SK-N-SH (cell line): ENCODE results near the gene AWAT2.

Source experiments
- CHD2 ChIP-seq: fragments of 150-350 bp; IDR thresholded peaks from 2 replicates; pipeline ENCODE4 v1.6.1; 2018; ENCODE audit warnings: low read length; ENCODE audit not compliant: partially characterized antibody
- ELF1 ChIP-seq: IDR thresholded peaks from 2 replicates; pipeline ENCODE4 v1.4.0; 2012
- RAD21 ChIP-seq: IDR thresholded peaks from 2 replicates; pipeline ENCODE4 v1.6.1; 2012; ENCODE audit warnings: mild to moderate bottlenecking, low read length
- RCOR1 ChIP-seq: fragments of 150-350 bp; IDR thresholded peaks from 2 replicates; pipeline ENCODE4 v1.6.1; 2017; ENCODE audit warnings: antibody characterized with exemption, low read length
- RFX5 ChIP-seq: IDR thresholded peaks from 2 replicates; pipeline ENCODE4 v1.6.1; 2012; ENCODE audit warnings: mild to moderate bottlenecking, improper control_type of control experiment, low read length
- YY1 ChIP-seq: IDR thresholded peaks from 2 replicates; pipeline ENCODE4 v1.4.0; 2012; ENCODE audit warnings: low read depth, mild to moderate bottlenecking
- TF ChIP-seq, protein P1 (sequence below): fragments of 200-600 bp; sonication (generic); IDR thresholded peaks from 2 replicates; pipeline ENCODE4 v1.6.1; 2017; ENCODE audit warnings: antibody characterized with exemption, mild to moderate bottlenecking, moderate library complexity
- TF ChIP-seq, protein P2 (sequence below): IDR thresholded peaks from 2 replicates; pipeline ENCODE4 v1.4.0; 2012; ENCODE audit warnings: low read depth, borderline replicate concordance
- TF ChIP-seq, protein P3 (sequence below): IDR thresholded peaks from 2 replicates; pipeline ENCODE4 v1.6.1; 2012; ENCODE audit warnings: mild to moderate bottlenecking, low read depth, low read length, moderate library complexity
- TF ChIP-seq, protein P4 (sequence below): fragments of 150-350 bp; IDR thresholded peaks from 2 replicates; pipeline ENCODE4 v1.6.1; 2016; ENCODE audit warnings: mild to moderate bottlenecking, low read depth, low read length
- TF ChIP-seq, protein P5 (sequence below): IDR thresholded peaks from 2 replicates; pipeline ENCODE4; 2012

DNA sequence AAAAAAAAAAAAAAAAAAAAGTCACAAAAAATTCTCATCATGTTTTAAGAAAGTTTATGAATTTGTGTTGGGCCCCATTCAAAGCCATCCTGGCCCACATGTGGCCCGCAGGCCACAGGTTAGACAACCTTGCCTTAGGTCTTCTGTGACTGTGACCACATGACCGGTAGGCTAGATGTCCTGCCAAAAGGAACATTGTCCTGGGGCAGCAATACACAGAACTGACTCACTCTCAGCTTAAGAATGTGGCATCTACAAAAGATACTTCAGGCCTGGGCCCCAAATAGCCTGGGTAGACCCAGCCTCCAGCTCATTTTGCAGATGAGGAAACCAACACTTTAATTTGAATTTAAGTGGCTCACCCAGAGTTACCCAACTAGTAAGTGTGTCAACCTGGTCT, 10.0 kb downstream of the AWAT2 start:
- TF ChIP-seq RCOR1, result no peak
- TF ChIP-seq, protein P1, sequence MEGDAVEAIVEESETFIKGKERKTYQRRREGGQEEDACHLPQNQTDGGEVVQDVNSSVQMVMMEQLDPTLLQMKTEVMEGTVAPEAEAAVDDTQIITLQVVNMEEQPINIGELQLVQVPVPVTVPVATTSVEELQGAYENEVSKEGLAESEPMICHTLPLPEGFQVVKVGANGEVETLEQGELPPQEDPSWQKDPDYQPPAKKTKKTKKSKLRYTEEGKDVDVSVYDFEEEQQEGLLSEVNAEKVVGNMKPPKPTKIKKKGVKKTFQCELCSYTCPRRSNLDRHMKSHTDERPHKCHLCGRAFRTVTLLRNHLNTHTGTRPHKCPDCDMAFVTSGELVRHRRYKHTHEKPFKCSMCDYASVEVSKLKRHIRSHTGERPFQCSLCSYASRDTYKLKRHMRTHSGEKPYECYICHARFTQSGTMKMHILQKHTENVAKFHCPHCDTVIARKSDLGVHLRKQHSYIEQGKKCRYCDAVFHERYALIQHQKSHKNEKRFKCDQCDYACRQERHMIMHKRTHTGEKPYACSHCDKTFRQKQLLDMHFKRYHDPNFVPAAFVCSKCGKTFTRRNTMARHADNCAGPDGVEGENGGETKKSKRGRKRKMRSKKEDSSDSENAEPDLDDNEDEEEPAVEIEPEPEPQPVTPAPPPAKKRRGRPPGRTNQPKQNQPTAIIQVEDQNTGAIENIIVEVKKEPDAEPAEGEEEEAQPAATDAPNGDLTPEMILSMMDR, result no peak
- no peak for TF ChIP-seq YY1
- TF ChIP-seq RFX5, result no peak
- TF ChIP-seq, protein P2, sequence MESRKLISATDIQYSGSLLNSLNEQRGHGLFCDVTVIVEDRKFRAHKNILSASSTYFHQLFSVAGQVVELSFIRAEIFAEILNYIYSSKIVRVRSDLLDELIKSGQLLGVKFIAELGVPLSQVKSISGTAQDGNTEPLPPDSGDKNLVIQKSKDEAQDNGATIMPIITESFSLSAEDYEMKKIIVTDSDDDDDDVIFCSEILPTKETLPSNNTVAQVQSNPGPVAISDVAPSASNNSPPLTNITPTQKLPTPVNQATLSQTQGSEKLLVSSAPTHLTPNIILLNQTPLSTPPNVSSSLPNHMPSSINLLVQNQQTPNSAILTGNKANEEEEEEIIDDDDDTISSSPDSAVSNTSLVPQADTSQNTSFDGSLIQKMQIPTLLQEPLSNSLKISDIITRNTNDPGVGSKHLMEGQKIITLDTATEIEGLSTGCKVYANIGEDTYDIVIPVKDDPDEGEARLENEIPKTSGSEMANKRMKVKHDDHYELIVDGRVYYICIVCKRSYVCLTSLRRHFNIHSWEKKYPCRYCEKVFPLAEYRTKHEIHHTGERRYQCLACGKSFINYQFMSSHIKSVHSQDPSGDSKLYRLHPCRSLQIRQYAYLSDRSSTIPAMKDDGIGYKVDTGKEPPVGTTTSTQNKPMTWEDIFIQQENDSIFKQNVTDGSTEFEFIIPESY, result no peak
- TF ChIP-seq, protein P3, sequence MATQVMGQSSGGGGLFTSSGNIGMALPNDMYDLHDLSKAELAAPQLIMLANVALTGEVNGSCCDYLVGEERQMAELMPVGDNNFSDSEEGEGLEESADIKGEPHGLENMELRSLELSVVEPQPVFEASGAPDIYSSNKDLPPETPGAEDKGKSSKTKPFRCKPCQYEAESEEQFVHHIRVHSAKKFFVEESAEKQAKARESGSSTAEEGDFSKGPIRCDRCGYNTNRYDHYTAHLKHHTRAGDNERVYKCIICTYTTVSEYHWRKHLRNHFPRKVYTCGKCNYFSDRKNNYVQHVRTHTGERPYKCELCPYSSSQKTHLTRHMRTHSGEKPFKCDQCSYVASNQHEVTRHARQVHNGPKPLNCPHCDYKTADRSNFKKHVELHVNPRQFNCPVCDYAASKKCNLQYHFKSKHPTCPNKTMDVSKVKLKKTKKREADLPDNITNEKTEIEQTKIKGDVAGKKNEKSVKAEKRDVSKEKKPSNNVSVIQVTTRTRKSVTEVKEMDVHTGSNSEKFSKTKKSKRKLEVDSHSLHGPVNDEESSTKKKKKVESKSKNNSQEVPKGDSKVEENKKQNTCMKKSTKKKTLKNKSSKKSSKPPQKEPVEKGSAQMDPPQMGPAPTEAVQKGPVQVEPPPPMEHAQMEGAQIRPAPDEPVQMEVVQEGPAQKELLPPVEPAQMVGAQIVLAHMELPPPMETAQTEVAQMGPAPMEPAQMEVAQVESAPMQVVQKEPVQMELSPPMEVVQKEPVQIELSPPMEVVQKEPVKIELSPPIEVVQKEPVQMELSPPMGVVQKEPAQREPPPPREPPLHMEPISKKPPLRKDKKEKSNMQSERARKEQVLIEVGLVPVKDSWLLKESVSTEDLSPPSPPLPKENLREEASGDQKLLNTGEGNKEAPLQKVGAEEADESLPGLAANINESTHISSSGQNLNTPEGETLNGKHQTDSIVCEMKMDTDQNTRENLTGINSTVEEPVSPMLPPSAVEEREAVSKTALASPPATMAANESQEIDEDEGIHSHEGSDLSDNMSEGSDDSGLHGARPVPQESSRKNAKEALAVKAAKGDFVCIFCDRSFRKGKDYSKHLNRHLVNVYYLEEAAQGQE, result no peak
- no peak for TF ChIP-seq ELF1
- TF ChIP-seq CHD2, result no peak
- TF ChIP-seq RAD21, result no peak
- TF ChIP-seq, protein P4, sequence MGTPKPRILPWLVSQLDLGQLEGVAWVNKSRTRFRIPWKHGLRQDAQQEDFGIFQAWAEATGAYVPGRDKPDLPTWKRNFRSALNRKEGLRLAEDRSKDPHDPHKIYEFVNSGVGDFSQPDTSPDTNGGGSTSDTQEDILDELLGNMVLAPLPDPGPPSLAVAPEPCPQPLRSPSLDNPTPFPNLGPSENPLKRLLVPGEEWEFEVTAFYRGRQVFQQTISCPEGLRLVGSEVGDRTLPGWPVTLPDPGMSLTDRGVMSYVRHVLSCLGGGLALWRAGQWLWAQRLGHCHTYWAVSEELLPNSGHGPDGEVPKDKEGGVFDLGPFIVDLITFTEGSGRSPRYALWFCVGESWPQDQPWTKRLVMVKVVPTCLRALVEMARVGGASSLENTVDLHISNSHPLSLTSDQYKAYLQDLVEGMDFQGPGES, result no peak
- TF ChIP-seq, protein P5, sequence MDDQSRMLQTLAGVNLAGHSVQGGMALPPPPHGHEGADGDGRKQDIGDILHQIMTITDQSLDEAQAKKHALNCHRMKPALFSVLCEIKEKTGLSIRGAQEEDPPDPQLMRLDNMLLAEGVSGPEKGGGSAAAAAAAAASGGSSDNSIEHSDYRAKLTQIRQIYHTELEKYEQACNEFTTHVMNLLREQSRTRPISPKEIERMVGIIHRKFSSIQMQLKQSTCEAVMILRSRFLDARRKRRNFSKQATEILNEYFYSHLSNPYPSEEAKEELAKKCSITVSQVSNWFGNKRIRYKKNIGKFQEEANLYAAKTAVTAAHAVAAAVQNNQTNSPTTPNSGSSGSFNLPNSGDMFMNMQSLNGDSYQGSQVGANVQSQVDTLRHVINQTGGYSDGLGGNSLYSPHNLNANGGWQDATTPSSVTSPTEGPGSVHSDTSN, result no peak
